ENCODE results near the gene GRM5.

Gene GRM5

GRCh38 chr11:88697139-88697538 lies 368.6 kb downstream of the GRM5 start:
- CTCF ChIA-PET: no interaction called here
- TF ChIP-seq CTCF (IDR thresholded peaks at IDR 0.05; ENCODE audit: control extremely low read depth, extremely low read depth, low read depth, missing control alignments): no peak
- DNase-seq (ENCODE audit: extremely low spot score): no peak
- POLR2A ChIA-PET: no interaction called here

DNA sequence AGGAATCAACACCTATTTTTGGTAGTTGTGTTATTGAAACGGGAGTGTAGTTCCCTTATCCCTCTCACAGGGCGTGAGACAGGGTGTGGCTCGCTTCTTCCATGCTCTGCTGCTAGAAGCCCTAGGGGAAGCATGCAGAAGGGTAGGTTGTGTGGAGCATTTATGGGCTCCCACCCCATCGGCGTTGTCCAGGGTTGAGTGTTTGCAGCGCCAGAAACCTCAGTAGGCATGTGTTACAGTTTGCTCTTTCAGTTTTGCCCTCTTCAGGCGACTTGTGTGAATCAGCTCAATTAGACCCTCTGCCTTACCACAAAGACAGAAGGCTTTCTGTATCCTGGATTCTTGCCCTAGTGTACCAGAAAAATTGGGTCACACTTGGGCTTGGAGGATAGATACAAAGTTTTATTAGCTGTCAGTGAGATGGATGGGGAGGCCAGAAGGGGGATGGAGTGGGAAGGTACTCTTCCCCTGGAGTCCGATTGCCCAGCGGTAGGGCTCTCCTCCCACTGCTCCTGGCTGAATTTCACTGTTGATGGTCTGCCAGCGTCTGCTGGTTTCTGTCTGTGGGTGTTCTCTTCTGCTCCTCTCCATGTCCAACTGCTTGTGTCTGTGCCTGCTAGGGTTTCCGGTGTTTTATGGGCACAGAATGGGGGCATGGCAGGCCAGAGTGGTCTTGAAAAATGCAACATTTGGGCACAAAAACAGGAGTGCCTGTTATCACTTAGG lies 369.9 kb downstream of the GRM5 start:
- no peak for TF ChIP-seq CTCF (IDR thresholded peaks at IDR 0.05; ENCODE audit: control extremely low read depth, extremely low read depth, low read depth, missing control alignments)
- ChIA-PET CTCF (no interaction called here), POLR2A (no interaction called here)
- DNase-seq (ENCODE audit: extremely low spot score): no peak

DNA sequence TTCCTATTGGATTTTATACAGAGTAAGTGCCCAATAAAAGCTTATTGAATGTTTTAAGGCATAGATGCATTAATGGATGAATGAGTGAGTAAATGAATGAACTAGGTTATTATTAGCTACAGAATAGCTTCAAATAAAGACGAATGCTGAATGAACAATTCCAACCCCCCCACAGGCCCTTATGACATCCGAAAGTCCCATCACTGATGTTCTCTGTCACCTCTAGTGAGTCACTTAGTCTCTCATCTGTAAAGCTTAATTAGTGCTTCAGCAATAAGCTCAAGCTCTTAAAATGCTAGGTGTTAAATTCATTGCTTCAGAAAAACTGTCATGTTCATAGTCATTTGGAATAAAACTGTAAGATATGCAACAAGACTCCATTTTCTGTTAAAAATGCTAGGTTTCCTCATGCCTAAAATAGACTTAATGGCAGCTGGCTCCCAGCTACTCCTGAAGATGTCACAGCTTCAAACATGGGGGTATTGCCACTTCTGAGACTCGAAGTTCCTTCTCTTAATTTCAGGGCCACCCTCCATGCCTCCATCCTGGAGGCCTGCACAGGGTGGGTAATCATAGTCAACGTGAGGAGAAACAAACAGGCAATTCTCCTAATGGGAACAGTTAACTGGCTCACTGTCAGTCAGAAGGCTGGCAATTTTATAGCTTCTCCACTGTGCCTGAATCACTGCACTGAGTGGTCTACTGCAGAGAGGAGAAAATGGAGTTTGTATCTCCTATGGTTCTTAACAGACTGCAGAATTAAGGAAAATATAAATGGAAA lies 373.3 kb downstream of the GRM5 start:
- DNase-seq (ENCODE audit: extremely low spot score): no peak
- ChIA-PET POLR2A (no interaction called here), CTCF (interaction anchor here (0.7 to 1.4 kb wide), 3 partner anchors 13 to 675 kb away, joined by 3 read pairs; no protein-coding TSS in a partner anchor)
- no peak for TF ChIP-seq CTCF (IDR thresholded peaks at IDR 0.05; ENCODE audit: control extremely low read depth, extremely low read depth, low read depth, missing control alignments)

- no peak for DNase-seq (ENCODE audit: extremely low spot score)
- POLR2A ChIA-PET: no interaction called here
These were observed 376.1 kb downstream of the GRM5 start for GRCh38 chr11:88689548-88690240.

DNA sequence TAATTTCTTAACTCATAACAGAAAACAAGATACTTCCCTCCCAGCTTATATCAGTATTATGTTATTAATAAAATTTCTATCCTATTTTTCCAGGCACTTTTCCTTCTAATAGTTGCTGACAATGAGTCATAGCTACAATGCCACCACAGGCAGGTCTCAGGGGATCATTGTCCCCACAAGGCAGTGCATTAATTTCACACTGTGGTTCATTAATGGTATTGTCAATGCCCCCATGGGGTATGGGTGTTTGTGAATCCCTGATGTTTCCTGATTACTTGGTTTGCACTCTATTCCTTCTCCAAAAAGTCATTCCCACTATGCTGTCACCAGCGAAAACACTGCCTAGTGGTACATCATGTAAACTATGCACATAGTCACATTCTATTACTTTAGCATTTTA lies 382.8 kb downstream of the GRM5 start:
- DNase-seq (ENCODE audit: extremely low spot score): no peak
- POLR2A ChIA-PET: no interaction called here
- TF ChIP-seq CTCF (IDR thresholded peaks at IDR 0.05; ENCODE audit: control extremely low read depth, extremely low read depth, low read depth, missing control alignments): no peak
- CTCF ChIA-PET: no interaction called here

More at GRCh38 chr11:88689548-88690240, 376.1 kb downstream of the GRM5 start:
- CTCF ChIA-PET: no interaction called here
- no peak for TF ChIP-seq CTCF (IDR thresholded peaks at IDR 0.05; ENCODE audit: control extremely low read depth, extremely low read depth, low read depth, missing control alignments)

DNA sequence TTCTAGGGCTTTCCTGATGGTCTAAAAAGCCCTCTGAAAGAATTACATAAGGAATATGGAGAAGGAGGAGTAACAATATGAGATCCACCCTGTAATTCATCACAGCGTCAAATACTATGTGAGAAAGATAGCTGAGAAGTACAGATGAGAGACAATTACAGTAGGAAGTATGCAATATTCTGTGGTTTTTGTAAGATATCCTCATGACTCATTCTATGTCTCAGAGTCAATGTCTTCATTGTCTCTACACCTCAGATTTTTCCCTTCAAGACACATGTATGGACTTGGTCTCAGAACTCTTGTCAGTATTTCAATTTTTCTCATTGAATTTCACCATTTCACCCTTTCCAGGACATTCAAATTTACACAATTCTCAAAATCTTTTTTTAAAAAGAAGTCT lies 385.0 kb downstream of the GRM5 start:
- CTCF ChIA-PET: no interaction called here
- TF ChIP-seq CTCF (IDR thresholded peaks at IDR 0.05; ENCODE audit: control extremely low read depth, extremely low read depth, low read depth, missing control alignments): no peak

More for the DNA sequence above, 385.0 kb downstream of the GRM5 start:
- POLR2A ChIA-PET: no interaction called here
- DNase-seq (ENCODE audit: extremely low spot score): no peak

Data from GM10248 (cell line).